Measurements from ENCODE around the gene KLHL41.

Gene KLHL41

GRCh38 chr2:169490834-169491233 is 18.7 kb upstream of the KLHL41 start:
- TF ChIP-seq CEBPB (IDR thresholded peaks at IDR 0.05) = no peak
- no peak for TF ChIP-seq RAD21 (IDR thresholded peaks at IDR 0.05; ENCODE audit: low read depth)
- no peak for TF ChIP-seq FOXM1 (IDR thresholded peaks at IDR 0.05; ENCODE audit: borderline replicate concordance, low read depth)
- TF ChIP-seq YY1 (IDR thresholded peaks at IDR 0.05; ENCODE audit: low read depth) = no peak
- TF ChIP-seq ZBTB7A (IDR thresholded peaks at IDR 0.05; ENCODE audit: low read depth) = no peak
- no peak for TF ChIP-seq REST (IDR thresholded peaks at IDR 0.05; ENCODE audit: low read depth)
- no peak for TF ChIP-seq NFIC (IDR thresholded peaks at IDR 0.05)
- no peak for TF ChIP-seq TAF1 (IDR thresholded peaks at IDR 0.05; ENCODE audit: low read depth)
- no peak for TF ChIP-seq USF1 (IDR thresholded peaks at IDR 0.05)
- TF ChIP-seq TEAD4 (IDR thresholded peaks at IDR 0.05) = no peak
- no peak for TF ChIP-seq TCF12 (IDR thresholded peaks at IDR 0.05; ENCODE audit: low read depth)
- TF ChIP-seq EGR1 (IDR thresholded peaks at IDR 0.05) = no peak
- TF ChIP-seq CREB1 (IDR thresholded peaks at IDR 0.05; ENCODE audit: low read depth) = no peak
- no peak for TF ChIP-seq EP300 (IDR thresholded peaks at IDR 0.05; ENCODE audit: borderline replicate concordance)
- no peak for TF ChIP-seq MAX (IDR thresholded peaks at IDR 0.05)

GRCh38 chr2:169491378-169491777 is 18.1 kb upstream of the KLHL41 start:
- TF ChIP-seq YY1 (IDR thresholded peaks at IDR 0.05; ENCODE audit: low read depth) (no peak), TAF1 (IDR thresholded peaks at IDR 0.05; ENCODE audit: low read depth) (no peak)

GRCh38 chr2:169493360-169493759 is 16.1 kb upstream of the KLHL41 start:
- TF ChIP-seq YY1 (IDR thresholded peaks at IDR 0.05; ENCODE audit: low read depth) (no peak), ZBTB7A (IDR thresholded peaks at IDR 0.05; ENCODE audit: low read depth) (no peak), NFIC (IDR thresholded peaks at IDR 0.05) (no peak), TAF1 (IDR thresholded peaks at IDR 0.05; ENCODE audit: low read depth) (no peak), CEBPB (IDR thresholded peaks at IDR 0.05) (no peak), FOXM1 (IDR thresholded peaks at IDR 0.05; ENCODE audit: borderline replicate concordance, low read depth) (no peak), TEAD4 (IDR thresholded peaks at IDR 0.05) (no peak), TCF12 (IDR thresholded peaks at IDR 0.05; ENCODE audit: low read depth) (no peak), EGR1 (IDR thresholded peaks at IDR 0.05) (no peak), USF1 (IDR thresholded peaks at IDR 0.05) (no peak), EP300 (IDR thresholded peaks at IDR 0.05; ENCODE audit: borderline replicate concordance) (no peak), CREB1 (IDR thresholded peaks at IDR 0.05; ENCODE audit: low read depth) (no peak), REST (IDR thresholded peaks at IDR 0.05; ENCODE audit: low read depth) (no peak), MAX (IDR thresholded peaks at IDR 0.05) (no peak), RAD21 (IDR thresholded peaks at IDR 0.05; ENCODE audit: low read depth) (no peak)

GRCh38 chr2:169495310-169495928 is 14.1 kb upstream of the KLHL41 start:
- no peak for TF ChIP-seq ZBTB7A (IDR thresholded peaks at IDR 0.05; ENCODE audit: low read depth)
- TF ChIP-seq CREB1 (IDR thresholded peaks at IDR 0.05; ENCODE audit: low read depth) = no peak

- TF ChIP-seq TAF1 (IDR thresholded peaks at IDR 0.05; ENCODE audit: low read depth) (no peak), ZBTB7A (IDR thresholded peaks at IDR 0.05; ENCODE audit: low read depth) (no peak), CEBPB (IDR thresholded peaks at IDR 0.05) (no peak), TCF12 (IDR thresholded peaks at IDR 0.05; ENCODE audit: low read depth) (no peak), USF1 (IDR thresholded peaks at IDR 0.05) (no peak), RAD21 (IDR thresholded peaks at IDR 0.05; ENCODE audit: low read depth) (no peak), REST (IDR thresholded peaks at IDR 0.05; ENCODE audit: low read depth) (no peak), EGR1 (IDR thresholded peaks at IDR 0.05) (no peak), CREB1 (IDR thresholded peaks at IDR 0.05; ENCODE audit: low read depth) (no peak), YY1 (IDR thresholded peaks at IDR 0.05; ENCODE audit: low read depth) (no peak), FOXM1 (IDR thresholded peaks at IDR 0.05; ENCODE audit: borderline replicate concordance, low read depth) (no peak), EP300 (IDR thresholded peaks at IDR 0.05; ENCODE audit: borderline replicate concordance) (no peak), TEAD4 (IDR thresholded peaks at IDR 0.05) (no peak), NFIC (IDR thresholded peaks at IDR 0.05) (no peak), MAX (IDR thresholded peaks at IDR 0.05) (no peak)
These were observed 4.9 kb upstream of the KLHL41 start for GRCh38 chr2:169504651-169505050.
